ENCODE measurements around the gene APOBR. TPM values are rescaled to one million over a fixed set of nuclear protein-coding genes. Genes with fewer than 3 reads are reported as not detected.
"Not testable (repeated sequence)": the region's sequence is repeated elsewhere in the genome, so short reads cannot be mapped to it uniquely, and the experiment has no call there.

The APOBR gene
- total RNA-seq, 1 donor from 2014 or later, result 0.58 TPM

- peak; percentile 84 for DNase-seq (ENCODE audit: low spot score)
- ATAC-seq, result peak; percentile 71
These were observed 32.0 kb downstream of the APOBR start for GRCh38 chr16:28526201-28527099.

- DNase-seq (ENCODE audit: low spot score); ATAC-seq: not testable (repeated sequence)
These were observed 32.8 kb downstream of the APOBR start for GRCh38 chr16:28527100-28527785.

- ATAC-seq (no peak), DNase-seq (ENCODE audit: low spot score) (no peak)
These were observed 33.5 kb downstream of the APOBR start for GRCh38 chr16:28527985-28528384.

DNA sequence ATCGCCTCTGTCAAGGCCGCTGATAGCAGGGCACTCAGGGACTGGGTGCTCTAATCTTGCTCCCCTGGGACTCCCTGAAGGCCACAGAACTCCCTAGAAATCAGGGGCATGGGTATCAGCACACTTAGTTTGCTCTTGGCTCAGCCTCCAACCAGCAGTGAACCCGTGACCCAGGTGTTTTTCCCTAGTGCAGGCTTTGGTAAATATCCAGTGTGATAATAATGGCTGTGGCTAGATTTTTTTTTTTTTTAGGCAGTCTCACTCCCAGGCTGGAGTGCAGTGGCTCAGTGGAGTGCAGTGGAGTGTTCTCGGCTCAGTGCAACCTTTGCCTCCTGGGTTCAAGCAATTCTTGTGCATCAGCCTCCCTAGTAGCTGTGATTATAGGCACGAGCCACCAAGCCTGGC lies 34.0 kb downstream of the APOBR start:
- DNase-seq (ENCODE audit: low spot score), result peak; percentile 81

DNA sequence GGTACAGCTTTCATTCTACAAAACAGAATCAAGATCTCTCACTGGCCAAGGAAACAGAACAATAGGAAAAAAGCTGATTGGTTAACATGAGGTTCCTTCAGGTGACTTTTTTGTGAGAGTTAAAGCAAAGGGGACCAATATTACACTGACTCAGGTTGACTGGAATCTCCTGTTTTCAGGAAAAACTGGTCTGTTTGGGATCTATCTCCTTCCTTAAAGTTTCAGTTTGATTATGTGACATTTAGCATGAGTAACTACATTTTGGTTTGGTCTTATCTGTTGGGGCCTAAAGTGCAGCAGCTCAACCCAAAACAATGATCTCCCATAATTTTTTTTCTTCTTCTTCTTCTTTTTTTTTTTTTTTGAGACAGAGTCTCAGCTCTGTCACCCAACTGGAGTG lies 34.7 kb downstream of the APOBR start:
- ATAC-seq (no peak), DNase-seq (ENCODE audit: low spot score) (no peak)

More for the DNA sequence above, 34.0 kb downstream of the APOBR start:
- ATAC-seq, result peak; percentile 38

DNA sequence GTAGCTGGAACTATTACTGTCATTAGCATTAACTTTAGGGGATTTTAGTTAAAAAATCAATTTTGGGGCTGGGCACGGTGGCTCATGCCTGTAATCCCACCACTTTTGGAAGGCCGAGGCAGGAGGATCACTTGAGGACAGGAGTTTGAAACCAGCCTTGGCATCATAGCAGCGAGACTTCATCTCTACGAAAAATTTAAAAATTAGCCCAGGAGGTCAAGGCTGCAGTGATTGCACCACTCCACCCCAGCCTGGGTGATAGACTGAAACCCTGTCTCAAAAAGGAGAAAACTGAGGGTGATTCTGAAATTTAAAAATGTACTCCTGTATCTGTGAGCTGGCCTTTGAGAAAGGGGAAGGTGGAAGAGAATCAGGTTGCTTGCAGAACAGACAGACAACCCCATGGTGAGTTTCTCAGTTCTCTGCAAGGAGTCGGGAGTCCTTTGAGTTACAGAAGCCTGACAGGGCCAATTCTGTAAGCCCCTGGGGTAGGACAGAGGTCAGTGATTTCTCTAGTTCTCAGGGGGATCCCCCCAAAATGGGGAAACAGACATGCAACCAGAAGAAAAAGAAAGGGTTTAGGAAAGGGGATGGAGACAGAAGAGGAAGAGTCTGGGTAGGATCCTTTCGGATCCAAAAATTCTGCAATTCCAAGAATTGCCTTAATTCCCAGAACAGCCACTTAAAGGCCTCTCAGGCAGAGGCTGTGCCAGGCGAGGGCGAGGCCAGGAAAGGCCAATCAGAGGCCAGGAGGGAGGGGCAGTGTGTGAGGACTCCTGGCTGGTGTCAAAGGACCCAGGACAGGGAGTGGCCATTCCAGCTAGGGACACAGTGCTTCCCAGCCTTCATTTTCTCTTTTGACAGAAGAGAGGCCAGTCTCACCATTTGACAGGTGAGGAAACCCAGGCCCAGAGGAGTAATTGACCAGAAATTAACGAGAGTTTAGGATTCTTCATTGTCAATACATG lies 37.6 kb downstream of the APOBR start:
- ATAC-seq, result peak; percentile 83
- peak; percentile 95 for DNase-seq (ENCODE audit: low spot score)

GRCh38 chr16:28532940-28533647 lies 38.7 kb downstream of the APOBR start:
- DNase-seq (ENCODE audit: low spot score) (peak; percentile 63), ATAC-seq (peak; percentile 54)

DNA sequence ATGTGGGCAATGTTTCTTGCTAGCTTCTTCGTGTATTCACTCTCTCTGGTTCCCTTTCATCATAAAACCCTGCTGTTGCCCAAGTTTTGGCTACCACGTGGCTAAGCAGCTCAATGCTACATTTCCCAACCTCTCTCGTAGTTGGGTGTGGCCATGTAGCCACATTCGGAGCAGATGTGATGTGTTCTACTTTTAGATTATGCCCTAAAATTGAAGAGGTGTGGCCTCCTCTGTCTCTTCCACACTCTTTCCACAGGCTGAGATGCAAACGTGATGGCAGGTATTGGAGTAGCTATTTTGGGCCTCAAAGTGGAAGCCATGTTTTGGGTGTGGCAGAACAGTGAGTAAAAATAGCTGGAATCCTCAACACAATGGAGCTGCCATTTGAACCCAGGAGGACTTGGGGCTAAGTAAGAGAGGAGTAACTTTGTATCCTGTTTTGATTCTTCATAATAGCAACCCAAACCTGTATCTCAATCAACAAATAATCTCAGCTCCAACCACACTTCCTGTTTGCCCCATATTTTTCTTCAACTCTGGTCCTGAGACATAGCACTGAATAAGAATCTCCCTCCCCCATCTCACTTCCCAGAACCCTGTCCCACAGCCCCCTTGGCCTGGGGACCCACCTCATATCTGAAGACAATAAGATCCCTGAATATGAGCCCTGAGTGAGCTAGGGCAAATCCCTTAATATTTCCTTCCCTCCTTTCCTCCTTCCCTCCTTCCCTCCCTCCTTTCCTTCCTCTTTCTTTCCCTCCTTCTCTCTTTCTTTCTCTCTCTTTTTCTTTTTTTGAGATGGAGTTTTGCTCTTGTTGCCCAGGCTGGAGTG lies 40.3 kb downstream of the APOBR start:
- ATAC-seq, result peak; percentile 30
- peak; percentile 88 for DNase-seq (ENCODE audit: low spot score)

- ATAC-seq (no peak), DNase-seq (ENCODE audit: low spot score) (no peak)
These were observed 42.6 kb downstream of the APOBR start for GRCh38 chr16:28537076-28537475.

- peak; percentile 59 for DNase-seq (ENCODE audit: low spot score)
- ATAC-seq, result peak; percentile 10
These were observed 43.7 kb downstream of the APOBR start for GRCh38 chr16:28537964-28538732.

DNA sequence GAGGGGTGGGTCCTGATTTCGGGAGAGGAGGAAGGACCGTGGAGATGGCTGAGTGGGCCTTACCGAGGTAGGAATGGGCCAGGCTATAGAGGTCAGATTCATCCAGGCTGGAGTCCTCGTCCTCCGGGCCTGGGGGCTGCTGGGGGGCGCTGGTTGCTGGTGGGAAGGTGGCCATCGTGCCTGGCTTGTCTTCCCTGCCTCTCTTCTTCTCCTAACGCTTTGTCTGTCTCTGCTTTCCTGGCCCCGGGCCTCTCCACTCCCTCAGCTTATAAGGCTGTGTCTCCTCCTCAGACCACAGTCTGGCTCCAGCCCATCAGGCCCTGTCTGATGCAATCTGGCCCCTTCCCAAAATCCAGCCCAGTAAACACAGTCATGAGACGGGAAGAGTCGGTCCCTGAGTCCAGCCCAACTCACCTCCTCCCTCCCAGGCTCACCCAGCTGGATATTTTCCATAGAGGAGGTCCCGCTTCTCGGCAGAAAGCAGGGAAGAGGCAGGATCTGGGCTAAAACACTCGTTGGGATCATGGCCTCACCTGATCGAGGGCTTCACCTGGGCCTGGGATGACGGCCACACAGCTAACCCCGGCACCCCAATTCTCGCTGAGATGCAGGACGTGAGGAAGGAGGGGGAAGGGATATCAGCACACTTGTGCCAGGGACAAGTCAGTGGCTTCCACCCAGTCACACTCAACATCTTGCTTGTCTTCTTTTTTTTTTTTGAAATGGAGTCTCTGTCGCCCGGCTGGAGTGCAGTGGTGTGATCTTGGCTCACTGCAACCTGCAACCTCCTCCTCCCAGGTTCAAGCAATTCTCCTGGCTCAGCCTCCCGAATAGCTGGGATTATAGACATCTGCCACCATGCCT lies 44.5 kb downstream of the APOBR start, which contains the start of gene NUPR1:
TSS of gene NUPR1 (minus strand) at position 242 of the 864 bp plus-strand sequence. CDS start at position 175, 67 bp downstream.
- peak; percentile 99 for DNase-seq (ENCODE audit: low spot score)
- ATAC-seq, result peak; percentile 74

GRCh38 chr16:28540346-28540745 lies 45.9 kb downstream of the APOBR start:
- DNase-seq (ENCODE audit: low spot score) (no peak), ATAC-seq (no peak)

DNA sequence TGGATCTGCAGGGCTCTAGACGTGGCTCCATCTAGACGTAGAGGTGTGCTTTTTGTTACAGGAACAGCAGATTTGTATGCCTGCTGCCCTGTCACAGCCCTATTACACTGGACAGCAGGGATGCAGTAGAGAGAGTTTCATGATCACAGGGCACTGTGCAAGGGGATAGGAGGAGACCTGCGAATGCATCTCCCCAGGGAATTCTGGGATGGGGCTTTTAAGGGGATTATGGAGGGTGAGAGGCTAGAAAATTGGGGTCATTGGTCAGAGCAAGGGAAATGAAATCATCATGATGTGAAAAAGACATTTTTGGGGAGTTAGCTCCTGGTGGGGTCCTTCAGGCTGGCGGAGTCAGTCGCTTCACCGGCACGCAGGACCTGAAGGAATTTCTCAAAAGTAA lies 48.2 kb downstream of the APOBR start:
- ATAC-seq (peak; percentile 7), DNase-seq (ENCODE audit: low spot score) (no peak)

DNA sequence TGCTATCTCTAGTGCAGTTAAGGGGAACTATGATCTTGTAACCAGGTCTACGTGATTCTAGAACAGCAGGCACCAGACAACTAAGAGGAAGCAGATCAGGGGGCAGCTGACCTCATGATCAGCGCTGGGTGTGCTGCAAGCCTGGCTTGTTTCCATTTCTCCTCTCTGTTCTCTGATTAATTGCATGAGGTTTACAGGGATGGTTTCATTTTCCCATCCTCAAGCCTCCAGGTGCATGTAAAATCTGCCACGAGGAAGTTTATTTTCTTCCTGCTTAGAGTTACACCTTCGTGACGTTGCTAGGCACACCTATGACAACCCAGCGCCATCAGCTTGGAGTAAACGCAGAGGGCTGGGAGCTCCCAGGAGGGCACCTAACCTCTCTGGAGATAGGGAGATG lies 48.6 kb downstream of the APOBR start:
- ATAC-seq, result peak; percentile 12

DNA sequence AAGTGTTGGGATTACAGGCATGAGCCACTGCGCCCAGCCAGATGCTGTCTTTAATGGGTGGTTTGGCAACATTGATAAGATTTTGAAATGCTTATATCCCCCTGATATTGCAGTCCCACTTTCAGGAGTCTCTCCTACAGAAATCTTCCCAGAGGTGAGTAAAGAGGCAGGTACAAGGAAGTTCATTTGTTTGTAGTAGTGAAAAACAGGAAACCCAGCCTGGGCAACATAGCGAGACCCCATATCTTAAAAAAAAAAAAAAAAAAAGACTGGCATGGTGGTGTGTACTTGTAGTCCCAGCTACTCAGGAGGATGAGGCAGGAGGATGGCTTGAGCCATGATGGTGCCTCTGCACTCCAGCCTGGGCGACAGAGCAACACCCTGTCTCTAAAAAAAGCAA lies 50.6 kb downstream of the APOBR start:
- DNase-seq (ENCODE audit: low spot score), result no peak
- no peak for ATAC-seq

More for the DNA sequence above, 48.6 kb downstream of the APOBR start:
- no peak for DNase-seq (ENCODE audit: low spot score)

DNA sequence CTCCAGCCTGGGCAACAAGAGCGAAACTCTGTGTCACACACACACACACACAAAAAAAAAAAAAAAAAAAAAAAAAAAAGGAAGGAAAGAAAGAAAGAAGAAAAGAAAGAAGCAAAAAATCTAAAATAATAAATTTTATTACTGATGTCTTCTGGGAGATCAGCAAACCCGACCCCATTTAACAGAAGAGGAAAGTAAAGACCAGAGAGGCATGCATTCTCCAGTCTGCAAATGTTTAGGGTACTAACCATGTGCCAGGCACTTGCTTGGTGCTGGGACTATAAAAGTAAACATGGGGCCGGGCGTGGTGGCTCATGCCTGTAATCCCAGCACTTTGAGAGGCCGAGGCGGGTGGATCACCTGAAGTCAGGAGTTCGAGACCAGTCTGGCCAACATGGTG lies 51.5 kb downstream of the APOBR start:
- DNase-seq (ENCODE audit: low spot score); ATAC-seq: not testable (repeated sequence)

GRCh38 chr16:28546626-28547025 lies 52.2 kb downstream of the APOBR start:
- DNase-seq (ENCODE audit: low spot score) (no peak), ATAC-seq (no peak)
